ENCODE measurements around the gene LMO7.
"Not testable (repeated sequence)": the region's sequence is repeated elsewhere in the genome, so short reads cannot be mapped to it uniquely, and the experiment has no call there.

Gene LMO7

DNA sequence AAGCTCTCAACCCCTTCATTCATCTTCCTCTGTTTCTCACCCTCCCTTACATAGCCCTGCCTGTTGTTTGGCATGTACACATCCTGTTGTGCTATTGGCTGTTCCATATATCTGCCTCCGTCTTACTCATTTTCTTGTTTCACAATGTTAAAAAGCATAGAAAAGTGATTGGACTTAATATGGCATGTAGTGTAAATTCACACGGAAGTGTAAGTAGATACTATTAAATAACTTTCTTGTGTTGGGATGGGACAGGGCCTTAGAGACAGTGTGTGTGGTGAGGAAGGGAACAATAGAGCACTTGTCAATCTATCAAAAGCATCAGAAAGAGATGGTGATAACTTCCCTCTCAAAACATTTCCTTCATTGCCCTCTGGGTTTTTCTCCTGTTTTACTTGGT is 12.3 kb downstream of the LMO7 start:
- no peak for DNase-seq

DNA sequence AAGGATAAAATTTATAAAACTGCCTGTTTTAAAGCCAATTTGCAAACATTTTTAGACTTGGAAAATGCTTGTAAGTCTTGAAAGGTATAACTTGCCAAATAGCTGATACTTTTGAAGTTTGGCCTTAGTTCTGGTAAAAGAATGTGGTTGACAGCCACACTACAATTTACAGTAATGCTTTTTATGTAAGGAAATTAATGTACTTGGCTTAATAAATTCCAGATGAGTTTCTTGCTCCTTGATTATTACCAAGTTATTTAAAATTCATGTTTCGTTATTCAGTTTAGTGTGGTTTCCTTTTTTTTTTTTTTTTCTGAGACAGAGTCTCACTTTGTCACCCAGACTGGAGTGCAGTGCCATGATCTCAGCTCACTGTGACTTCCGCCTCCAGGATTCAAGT is 14.9 kb downstream of the LMO7 start:
- DNase-seq = no peak

DNA sequence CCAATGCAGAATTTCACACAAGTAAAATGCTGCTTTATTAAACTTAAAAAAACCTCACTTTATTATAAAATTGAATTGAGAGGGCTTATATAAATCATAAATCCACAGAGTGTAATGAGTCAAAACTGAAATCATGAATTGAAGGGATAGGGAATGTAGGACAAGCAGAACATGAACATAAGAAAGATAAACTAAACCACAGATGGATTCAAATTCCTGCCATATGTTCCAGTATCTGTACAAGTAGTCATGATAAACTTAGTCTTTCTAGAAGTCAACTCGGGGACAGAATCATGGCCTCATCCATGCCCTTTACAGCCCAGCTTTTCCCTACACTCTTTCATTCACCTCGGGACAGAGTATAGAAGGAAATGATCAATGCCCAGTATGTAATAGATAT is 16.6 kb downstream of the LMO7 start:
- no peak for DNase-seq

DNA sequence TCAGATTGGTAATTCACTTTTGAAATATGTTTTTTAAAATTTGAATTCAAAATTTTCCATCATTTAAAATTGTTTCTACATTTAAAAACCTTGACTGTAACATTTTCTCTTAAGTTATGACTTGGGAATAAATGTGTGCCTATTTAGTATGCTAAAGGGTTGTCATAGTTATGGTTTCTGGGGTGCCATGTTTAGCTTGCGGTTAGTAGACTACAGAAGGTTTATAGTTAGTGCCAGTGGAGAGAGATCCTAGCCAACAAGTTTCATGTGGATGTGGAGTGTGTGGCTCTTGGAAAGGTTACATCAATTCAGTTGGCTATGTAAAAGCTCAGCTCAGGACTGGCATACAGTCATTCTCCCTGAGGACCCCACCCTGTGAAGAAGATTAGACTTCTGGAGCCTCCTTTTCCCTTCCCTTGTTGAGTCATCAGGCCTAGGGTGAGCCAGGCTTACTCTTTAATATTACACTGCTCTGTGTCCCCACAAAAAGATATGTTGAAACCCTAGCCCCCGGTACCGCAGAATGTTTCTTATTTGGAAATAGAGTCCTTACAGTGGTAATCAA is 20.4 kb downstream of the LMO7 start:
- DNase-seq = no peak

DNA sequence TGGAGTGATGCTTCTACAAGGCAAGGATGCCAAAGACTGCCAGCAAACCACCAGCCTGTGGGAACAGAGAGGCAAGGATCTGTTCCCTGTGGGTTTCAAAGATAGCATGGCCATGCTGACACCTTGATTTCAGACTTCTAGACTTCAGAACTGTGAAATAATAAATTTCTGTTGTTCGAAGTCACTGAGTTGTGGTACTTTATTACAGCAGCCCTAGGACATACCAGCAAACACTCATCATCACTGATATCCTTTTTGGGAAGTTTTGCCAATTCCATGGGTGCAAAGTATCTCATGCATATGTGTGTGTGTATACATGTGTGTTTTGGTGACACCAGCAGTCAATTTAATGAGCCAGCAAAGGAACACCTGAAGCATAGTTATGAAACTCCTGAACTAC is 21.0 kb downstream of the LMO7 start:
- DNase-seq = no peak

DNA sequence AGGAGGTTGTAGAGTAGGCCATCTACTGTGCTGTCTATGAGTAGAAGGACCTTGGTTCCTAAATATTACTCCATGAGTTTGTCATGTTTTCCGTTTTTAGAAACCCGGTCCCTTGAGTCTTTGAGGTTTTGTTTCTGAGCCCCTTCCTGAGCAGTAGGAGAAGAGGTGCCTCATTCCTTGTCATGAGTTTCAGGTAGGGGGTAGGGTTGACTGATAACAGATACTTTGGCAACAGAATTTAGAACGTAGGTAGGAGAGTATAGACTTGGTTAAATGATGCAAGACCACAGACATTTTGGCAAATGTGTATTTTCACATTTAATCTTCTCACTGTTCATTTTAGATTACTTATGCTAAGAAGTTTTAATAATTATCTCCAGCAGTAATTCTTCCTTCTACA is 24.6 kb downstream of the LMO7 start:
- no peak for DNase-seq

DNA sequence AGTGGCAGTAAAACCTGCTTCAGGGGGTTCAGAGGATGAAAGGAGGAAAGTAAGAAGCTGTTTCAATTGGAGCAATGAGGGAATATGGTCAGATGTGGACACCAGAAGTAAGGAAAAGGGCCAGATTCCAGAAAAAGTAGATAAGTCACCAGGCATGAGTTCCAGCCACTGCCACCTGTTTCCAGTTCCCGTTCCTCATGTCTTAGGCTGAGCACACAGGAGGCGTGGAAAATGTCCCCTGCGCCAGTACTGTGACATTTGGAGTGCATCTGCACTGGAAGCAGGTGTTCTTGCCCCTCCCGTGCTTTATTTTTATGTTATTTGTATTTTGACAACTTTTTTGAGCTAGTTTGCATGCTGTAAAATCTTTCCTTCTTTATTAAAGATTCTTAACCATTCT is 25.3 kb downstream of the LMO7 start:
- DNase-seq = no peak

DNA sequence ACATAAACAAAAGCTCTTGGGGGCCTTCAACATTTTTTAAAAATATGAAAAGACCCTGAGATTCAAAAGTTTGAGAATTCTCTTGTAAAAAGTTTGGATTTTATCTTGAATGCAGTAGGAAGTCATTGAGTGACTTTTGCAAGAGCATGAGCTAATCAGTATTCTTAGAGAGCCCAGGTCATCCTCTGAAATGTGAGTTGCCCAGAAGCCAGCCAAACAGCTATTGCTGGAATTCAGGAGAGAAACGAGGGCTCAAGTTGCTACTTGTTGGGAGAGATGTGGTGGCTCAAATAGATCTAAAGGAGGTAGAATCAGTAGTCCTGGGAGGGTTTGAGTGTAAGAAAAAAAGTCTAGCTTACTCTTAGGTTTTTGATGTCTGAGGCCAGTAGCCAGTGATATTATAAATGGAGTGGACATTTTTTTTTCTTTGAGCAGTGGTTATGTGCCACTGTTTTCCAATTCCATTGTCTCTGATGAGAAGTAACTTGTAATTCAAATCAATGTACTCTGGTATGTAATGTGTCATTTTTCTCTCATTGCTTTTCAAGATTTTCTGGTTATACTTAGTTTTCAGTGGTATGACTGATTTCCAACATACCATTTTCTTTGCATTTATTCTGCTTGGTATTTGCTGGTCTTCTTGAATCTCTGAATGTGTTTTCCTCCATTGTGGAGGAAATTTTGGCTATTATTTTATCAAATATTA is 30.7 kb downstream of the LMO7 start:
- DNase-seq = no peak

DNA sequence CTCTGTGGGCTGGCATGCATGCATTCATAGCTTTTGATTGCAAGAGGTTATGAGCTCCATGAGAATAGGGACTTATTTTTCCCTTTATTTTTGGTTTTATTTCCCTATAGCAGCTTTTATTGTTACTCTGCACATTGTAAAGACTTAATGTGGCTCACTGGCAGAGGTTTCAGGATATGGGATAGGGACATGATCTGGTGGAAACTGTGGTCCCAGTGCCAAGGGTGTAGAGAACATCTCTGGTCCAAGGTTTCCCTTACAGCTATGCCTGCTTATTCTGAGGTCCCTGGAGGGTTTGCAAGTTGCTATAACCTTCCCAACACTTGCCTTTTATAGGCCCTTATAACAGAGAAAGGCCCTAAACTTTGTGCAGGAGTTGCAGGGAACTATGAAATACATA is 33.6 kb downstream of the LMO7 start:
- no peak for DNase-seq

DNA sequence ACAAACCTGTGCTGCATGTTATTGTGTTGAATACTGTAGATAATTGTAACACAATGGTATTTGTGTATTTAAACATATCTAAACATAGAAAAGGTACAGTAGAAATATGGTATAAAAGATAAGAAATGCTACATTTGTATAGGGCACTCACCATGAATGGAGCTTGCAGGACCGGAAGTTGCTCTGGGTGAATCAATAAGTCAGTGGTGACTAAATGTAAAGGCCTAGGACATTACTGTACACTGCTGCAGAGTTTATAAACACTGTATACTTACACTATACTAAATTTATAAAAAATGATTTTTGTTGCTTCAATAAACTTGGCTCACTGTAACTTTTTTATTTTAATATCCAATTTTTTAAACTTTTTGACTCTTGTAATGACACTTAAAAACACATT is 34.4 kb downstream of the LMO7 start:
- DNase-seq = no peak

DNA sequence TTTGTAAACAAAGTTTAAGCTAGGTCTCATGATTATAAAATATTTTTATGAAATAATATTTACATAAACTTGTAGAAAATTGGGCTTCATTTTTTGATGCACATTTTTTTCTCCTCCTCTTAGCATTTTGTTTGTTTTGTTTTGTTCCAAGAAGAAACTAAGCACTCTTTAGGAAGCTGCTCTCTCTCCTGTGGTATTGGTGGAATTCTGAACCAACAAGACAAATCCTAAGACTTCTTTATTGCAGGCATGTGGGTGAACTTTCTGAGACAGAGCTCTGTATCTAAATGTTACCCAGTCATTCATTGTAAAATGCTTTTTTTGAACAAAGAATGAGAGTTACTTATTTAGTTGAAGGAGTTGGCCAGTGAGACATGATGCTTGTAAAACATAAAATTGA is 39.3 kb downstream of the LMO7 start:
- no peak for DNase-seq

DNA sequence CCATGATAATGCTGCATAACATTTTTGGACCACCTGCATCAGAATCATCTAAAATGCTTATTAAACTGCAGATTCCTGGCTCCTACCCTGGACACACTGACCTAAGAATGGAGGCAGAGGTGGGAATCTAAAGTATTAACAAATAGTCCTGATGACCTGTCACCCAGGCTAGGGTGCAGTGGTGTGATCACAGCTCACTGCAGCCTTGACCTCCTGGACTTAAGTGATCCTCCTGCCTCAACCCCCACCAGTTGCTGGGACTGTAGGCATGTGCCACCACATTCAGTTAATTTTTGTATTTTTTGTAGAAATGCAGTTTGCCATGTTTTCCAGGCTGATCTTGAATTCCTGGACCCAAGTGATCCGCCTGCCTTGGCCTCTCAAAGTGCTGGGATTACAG is 43.3 kb downstream of the LMO7 start:
- DNase-seq = no peak

DNA sequence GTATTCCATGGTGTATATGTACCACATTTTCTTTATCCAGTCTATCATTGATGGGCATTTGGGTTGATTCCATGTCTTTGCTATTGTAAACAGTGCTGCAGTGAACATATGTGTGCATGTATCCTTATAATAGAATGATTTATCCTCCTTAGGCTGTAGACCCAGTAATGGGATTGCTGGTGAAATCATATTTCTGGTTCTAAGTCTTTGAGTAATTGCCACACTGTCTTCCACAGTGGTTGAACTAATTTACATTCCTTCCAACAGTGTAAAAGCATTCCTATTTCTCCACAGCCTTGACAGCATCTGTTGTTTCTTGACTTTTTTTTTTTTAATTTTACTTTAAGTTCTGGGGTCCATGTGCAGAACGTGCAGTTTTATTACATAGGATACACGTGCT is 44.1 kb downstream of the LMO7 start:
- DNase-seq = not testable (repeated sequence)

DNA sequence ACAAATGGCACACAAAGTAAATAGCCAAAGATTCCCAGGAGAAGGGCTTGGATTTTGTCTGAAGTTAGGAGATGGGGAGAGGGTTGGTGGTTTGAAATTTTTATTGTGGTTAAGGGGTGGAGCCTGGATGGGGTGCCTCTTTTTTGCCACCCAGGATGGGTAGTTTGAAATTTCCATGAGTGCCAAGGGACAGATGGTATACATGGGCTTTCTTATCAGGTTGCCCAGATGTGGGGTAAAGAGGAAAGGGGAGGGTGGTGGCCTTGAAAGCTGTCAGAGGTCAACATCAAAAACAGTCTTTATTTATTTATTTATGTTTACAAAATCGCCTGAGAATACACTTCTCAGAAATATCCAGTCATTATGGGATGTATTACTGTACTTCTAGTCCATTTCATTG is 46.2 kb downstream of the LMO7 start:
- DNase-seq = no peak

DNA sequence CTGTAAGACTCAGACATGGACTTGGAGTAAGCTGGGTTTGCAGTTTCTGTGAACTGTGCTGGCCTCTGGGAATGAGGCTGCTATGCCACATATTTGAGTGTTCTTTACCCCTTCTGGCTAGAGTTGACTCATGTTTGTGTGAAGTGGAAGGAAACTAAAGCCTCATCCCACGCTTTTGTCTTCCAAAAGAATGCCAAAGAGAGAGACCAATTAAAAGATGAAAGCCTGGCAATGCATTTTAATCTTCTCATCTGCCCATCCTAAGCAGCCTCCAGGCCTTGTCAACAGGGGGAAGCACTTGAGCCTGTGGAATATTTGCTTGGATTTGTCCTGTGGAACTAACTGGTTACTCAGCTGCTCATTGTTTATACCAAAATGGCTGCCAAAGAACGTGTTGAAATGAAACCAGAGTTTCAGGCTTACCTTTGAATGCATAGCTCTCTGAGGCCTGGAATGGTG is 49.1 kb downstream of the LMO7 start:
- DNase-seq = no peak

DNA sequence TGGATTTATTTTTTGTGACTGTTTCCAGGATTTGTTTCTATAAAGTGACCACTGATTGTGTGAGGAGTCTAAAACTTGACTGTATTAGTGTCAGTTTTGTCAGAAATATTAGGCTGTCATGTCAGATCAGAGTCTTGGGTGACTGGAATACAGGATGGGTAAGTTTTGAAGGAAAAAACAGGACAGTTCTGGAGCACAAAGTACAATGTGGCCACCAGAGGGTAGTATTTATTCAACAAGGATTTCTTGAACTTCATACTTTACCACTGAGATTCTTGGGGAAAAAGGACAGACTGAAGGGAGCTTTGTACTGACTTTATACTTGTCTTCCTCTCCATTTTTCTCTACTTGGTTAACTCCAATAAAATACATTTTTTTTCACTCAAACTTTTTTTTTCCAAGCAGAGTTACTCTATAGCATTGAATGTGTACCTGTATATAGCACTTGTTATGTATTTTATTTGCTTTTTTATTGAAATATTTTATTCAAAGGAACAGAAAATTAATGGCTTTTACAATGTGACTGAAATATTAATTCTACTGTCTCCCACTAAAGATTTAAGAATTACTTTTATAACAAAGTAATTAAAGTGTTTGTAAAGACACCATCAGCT is 51.1 kb downstream of the LMO7 start:
- DNase-seq = no peak

DNA sequence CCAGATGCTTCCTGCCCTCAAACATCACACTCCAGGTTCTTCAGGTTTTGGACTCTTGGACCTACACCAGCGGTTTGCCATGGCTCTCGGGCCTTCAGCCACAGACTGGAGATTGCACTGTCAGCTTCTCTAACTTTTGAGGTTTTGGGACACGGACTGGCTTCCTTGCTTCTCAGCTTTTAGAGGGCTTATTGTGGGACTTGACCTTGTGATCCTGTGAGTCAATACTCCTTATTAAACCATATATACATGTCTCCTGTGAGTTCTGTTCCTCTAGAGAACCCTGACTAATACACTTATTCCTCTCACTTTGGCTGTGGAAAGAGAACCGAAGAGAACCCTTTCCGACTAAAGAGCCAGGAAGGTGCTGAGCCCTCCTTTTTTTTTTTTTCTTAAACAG is 53.6 kb downstream of the LMO7 start:
- DNase-seq = no peak

DNA sequence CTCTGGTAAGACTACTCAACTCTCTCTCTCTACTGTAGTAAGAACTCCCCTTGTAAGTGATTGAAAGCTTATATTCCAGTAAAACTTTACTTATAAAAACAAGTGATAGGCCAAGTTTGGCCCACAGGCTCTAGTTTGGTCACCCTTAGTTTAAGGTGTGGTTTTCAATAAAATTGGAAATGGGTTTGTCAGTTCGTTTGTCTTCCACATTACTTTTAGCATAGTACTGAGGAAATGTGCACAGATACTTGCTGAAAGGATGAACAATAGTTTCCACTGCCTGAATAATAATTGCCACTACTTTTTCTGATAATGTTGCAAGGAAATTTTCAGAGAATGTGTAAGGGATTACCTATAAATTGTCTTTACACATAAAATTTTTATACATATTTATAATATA is 54.5 kb downstream of the LMO7 start:
- no peak for DNase-seq

DNA sequence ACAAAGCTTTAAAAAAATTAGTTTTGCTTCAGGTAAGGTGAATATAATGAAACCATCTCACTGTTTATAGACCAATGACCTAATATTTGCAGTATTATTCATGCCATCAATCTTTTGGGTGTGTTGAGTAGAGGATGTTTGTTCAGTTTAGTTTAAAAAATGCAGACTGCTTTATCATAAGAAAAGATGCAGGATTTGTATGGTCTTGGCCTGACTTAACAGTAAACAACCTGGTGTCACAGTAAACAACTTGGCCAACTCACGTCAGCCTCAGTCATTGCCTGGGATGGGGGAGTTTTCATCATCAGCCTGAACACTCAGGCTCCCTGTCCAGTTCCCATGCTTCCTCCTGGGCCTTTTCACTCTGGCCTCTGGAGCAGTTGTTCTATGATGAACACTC is 55.1 kb downstream of the LMO7 start:
- DNase-seq = no peak

DNA sequence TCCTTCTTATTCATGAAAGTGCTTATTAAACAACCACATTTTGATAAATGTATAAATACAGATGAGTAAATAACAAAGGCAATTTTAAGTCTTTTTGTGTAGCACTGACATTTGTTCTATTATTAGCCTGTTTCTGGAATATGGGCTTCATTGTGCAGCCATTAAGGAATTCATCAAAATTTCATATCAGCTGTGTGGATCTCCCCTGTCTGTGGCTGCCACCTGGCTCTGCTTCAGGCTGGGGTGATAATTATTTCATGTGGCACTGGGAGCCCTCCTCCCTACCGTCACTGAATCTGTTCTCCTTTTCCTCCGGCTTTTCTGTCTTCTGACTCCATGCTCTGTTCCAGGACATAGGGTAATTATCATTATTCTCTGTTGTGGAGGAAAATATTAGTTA is 57.1 kb downstream of the LMO7 start:
- no peak for DNase-seq

DNA sequence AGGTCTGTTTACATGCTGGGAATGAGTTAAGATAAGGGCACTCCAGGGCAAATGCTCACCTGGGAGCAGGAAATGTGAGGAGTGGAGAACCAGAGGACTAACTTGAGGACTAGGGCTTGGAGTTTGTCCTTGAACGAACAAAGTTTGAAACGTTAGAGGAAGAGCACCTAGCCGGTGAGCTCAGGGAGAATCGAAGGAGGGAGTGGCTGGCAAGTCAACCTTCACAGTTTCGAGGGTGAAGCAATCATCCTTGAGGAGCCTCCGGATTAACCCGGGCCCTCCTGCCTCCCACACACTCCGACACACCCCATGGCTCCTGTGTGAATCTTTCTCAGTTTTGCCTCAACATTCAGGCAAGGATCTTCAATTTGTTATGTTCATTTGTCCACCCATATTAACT is 58.6 kb downstream of the LMO7 start:
- no peak for DNase-seq

DNA sequence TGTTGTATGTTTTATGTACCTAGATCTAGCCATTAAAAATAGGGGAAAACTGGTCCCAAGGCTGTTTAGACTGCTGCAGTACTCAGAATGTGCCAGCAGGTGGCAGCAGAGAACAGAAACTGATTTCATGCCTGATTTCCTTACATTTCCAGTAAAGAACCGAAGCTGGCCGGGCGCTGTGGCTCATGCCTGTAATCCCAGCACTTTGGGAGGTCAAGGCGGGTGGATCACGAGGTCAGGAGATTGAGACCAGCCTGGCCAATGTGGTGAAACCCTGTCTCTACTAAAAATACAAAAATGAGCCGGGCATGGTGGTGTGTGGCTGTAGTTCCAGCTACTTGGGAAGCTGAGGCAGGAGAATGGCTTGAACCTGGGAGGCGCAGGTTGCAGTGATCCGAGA is 59.8 kb downstream of the LMO7 start:
- DNase-seq = peak; percentile 43

DNA sequence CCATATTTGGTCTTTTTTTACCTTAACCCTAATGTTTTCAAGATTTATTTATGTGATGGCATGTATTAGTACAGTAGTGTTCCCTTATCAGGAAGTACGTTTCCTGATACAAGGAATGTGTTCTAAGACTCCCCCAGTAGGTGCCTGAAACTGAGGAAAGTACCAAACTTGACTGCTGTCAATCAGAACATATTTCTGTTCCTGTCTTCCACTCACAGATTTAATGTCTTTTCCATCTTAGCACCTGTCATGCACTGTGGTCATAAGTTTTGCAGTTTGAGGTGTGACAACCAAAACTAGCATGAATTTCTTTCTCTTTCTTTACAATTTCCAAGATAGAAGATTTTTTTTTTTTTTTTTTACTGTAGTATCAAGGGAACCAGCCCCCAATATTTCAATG is 62.9 kb downstream of the LMO7 start:
- DNase-seq = no peak

DNA sequence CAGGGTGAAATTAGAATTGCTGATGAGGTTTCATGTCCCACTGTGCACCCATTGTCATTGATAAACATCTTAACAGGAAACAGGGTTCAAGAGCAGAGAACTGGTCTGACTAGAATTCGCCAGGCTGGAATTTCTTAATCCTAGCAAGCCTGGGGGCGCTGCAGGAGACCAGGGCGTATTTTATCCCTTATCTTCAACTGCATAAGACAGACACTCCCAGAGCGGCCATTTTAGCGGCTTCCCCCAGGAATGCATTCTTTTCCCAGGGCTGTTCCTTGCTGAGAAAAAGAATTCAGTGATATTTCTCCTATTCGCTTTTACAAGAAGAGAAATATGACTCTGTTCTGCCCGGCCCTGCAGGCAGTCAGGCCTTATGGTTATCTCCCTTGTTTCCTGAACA is 63.6 kb downstream of the LMO7 start:
- not testable (repeated sequence) for DNase-seq

DNA sequence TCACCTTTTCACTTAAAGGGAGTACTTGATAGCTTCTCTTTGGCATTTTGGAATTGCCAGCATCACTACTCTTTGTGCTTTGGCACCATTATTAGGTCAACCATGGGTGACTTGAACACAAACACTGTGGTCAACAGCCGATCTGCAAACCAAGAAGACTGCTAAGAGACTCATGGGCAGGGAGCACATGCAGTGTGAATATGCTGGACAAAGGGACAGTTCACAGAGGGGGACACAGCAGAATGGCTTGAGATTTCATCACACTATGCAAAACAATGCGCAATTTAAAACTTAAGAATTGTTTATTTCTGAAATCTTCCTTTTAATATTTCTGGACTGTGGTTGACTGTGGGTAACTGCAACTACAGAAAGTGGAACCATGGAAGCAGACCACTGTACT is 64.4 kb downstream of the LMO7 start:
- no peak for DNase-seq
